Retinal pigment epithelial cell (primary cell): Measurements from ENCODE around the gene EIF3L.
A peak's percentile ranks its signal among the peaks of the same experiment; 100 is the strongest.

Experiments used
- DNase-seq: peaks from one replicate; pipeline ENCODE4 v3.0.0-alpha.2; 2010; ENCODE audit warnings: low read depth
- H3K4me3 ChIP-seq: 2 replicates; pipeline ENCODE4 v1.5.1; 2011; ENCODE audit warnings: mild to moderate bottlenecking, low read length, control low read depth, moderate library complexity
- CTCF ChIP-seq: conservative IDR thresholded peaks from 2 replicates; pipeline ENCODE4 v1.5.1; 2011; ENCODE audit warnings: low read depth, low read length, control low read depth, inconsistent platforms

Gene EIF3L

GRCh38 chr22:37931893-37932389, 82.7 kb downstream of the EIF3L start:
- TF ChIP-seq CTCF, result no peak
- no peak overlapping the region for H3K4me3 ChIP-seq
- no peak for DNase-seq

- no peak for TF ChIP-seq CTCF
- no peak overlapping the region for H3K4me3 ChIP-seq
- DNase-seq, result no peak
Measured at GRCh38 chr22:37932401-37932800, 83.2 kb downstream of the EIF3L start.

GRCh38 chr22:37932821-37933578, 83.8 kb downstream of the EIF3L start:
- H3K4me3 ChIP-seq, result no peak overlapping the region
- TF ChIP-seq CTCF, result no peak
- no peak for DNase-seq

- peak; percentile 97 for TF ChIP-seq CTCF
- H3K4me3 ChIP-seq, result no peak overlapping the region
- DNase-seq, result peak; percentile 38
Measured at GRCh38 chr22:37933711-37934376, 84.6 kb downstream of the EIF3L start.
